Measurements from ENCODE around the gene CALCOCO1. TPM values are rescaled to one million over a fixed set of nuclear protein-coding genes. Genes with fewer than 3 reads are reported as not detected.
A peak's percentile ranks its signal among the peaks of the same experiment; 100 is the strongest.

CALCOCO1 gene, protein sequence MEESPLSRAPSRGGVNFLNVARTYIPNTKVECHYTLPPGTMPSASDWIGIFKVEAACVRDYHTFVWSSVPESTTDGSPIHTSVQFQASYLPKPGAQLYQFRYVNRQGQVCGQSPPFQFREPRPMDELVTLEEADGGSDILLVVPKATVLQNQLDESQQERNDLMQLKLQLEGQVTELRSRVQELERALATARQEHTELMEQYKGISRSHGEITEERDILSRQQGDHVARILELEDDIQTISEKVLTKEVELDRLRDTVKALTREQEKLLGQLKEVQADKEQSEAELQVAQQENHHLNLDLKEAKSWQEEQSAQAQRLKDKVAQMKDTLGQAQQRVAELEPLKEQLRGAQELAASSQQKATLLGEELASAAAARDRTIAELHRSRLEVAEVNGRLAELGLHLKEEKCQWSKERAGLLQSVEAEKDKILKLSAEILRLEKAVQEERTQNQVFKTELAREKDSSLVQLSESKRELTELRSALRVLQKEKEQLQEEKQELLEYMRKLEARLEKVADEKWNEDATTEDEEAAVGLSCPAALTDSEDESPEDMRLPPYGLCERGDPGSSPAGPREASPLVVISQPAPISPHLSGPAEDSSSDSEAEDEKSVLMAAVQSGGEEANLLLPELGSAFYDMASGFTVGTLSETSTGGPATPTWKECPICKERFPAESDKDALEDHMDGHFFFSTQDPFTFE
- polyA plus RNA-seq (2011; rRNA removed) (124 and 128 TPM in 2 replicates), polyA minus RNA-seq (2011; rRNA and poly(A)+ RNA removed) (119 and 123 TPM in 2 replicates)

DNA sequence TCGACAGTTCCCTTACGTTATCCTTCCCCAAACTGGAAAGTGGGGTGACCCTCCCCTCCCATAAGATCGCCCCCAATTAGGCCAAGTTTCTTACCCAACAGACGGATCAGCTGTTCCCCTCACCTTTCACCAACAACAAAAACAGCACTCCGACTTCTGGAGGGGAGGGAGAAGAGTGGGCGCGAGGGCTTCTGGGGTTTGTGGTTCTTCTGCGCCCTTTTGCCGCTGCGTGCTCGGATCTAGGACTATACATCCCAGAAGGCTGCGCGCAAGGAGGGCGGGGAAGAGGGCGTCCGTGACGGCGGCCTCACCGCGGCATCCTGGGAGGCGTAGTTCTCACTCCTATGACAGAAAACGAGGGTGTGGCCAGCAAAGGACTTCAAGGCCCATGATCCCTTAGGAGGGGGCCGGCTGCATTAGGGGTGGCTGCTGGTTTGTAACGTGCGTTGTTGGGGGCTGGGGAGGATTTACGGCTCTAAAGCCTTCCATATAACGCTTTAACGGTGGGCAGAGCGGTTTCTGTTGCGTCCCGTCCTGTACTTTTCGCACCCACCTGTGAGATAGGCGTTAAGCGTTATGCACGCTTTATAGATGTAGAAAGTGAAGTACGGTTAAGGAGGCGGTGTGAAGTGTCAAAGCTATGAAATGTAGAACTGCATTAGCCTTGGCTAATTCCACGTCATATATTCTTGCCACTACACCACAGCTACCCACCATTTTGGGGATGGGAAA is at the start of gene CALCOCO1:
CALCOCO1 (minus strand) TSS at position 143 of the 732 bp plus-strand sequence. CDS start 2,210 bp downstream, outside the sequence.
- Histone ChIP-seq H3K9me3 (ENCODE audit: control insufficient read depth, insufficient read depth, low read length) (no peaks in the 10 kb centered on the region), H3K27me3 (ENCODE audit: control insufficient read depth, insufficient read depth, low read length) (no peaks in the 10 kb centered on the region), H3K4me3 (ENCODE audit: low read depth, low read length) (peak within 1 kb of the TSS; percentile 98), H3K27ac (ENCODE audit: low read depth, low read length) (peak within 1 kb of the TSS; percentile 11)
- peak; percentile 93 for DNase-seq (ENCODE audit: low read depth, low spot score)
- ChIA-PET POLR2A (no interaction called here), CTCF (interaction anchor here (4.1 to 17.3 kb wide), 2 partner anchors 18 to 25 kb away, joined by 18 to 439 read pairs; no protein-coding TSS in a partner anchor)
- TF ChIP-seq, protein P1, sequence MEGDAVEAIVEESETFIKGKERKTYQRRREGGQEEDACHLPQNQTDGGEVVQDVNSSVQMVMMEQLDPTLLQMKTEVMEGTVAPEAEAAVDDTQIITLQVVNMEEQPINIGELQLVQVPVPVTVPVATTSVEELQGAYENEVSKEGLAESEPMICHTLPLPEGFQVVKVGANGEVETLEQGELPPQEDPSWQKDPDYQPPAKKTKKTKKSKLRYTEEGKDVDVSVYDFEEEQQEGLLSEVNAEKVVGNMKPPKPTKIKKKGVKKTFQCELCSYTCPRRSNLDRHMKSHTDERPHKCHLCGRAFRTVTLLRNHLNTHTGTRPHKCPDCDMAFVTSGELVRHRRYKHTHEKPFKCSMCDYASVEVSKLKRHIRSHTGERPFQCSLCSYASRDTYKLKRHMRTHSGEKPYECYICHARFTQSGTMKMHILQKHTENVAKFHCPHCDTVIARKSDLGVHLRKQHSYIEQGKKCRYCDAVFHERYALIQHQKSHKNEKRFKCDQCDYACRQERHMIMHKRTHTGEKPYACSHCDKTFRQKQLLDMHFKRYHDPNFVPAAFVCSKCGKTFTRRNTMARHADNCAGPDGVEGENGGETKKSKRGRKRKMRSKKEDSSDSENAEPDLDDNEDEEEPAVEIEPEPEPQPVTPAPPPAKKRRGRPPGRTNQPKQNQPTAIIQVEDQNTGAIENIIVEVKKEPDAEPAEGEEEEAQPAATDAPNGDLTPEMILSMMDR (IDR thresholded peaks at IDR 0.05; ENCODE audit: low read depth, low read length): no peak

DNA sequence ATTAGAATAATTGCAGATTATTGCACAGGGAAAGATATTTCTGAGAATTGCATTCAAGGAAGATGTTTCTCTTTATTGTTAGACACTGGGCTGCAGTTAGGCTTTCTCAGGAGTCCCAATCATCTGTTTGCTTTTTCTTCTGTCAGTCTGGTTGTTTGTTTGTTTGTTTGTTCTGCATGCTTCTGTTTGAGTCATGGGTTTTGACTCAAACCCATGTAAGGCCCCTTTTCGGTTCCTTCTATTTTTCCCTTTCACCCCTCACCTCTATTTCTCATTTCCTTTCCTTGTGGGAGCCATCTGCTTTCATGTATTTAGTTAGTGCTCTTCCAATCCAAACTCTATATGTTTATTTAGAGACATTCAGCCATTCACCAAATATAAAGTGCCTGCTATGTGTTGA is 49.6 kb upstream of the CALCOCO1 start:
- CTCF ChIA-PET: interaction anchor here (1.9 kb wide), 1 partner anchor 30 kb away, joined by 7 read pairs; no protein-coding TSS in a partner anchor
- TF ChIP-seq, protein P1 (IDR thresholded peaks at IDR 0.05; ENCODE audit: low read depth, low read length): no peak
- H3K9me3 ChIP-seq (ENCODE audit: control insufficient read depth, insufficient read depth, low read length): no peaks in the 10 kb centered on the region
- POLR2A ChIA-PET: no interaction called here
- H3K4me3 ChIP-seq (ENCODE audit: low read depth, low read length): no peak overlapping the region
- no peaks in the 10 kb centered on the region for H3K27me3 ChIP-seq (ENCODE audit: control insufficient read depth, insufficient read depth, low read length)
- no peak for DNase-seq (ENCODE audit: low read depth, low spot score)
- H3K27ac ChIP-seq (ENCODE audit: low read depth, low read length): no peak overlapping the region

DNA sequence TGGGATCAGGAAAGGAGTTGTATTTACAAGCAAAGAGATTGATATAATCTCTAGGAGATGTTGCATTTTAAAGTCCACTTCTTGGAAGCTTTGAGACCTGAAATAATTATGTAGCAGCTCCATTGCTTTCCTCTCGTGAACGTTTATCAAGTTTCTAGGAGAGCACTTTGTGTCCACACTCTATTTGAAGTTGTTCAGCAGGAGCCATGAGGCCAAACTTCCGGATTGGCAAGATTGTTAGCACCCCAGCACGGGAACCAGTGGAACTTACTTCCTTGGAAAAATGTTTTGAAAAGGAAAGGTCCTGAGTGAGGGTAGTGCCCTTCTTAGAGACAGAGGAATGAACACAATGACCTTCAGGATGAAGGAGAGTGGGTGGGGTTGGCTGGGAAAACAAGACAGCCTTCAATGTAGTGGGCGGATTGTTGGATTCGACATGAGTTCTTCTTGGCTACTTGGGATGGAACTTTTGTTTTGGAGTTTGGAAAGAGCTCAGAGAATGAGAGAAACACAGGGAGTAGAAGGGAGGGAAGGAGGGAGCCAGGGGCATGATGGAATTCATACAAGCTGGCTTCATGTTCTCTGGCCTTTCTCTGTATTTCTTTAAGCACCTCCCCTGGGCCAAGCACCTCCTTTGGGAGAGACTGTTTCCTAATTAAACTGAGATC is 48.4 kb upstream of the CALCOCO1 start:
- Histone ChIP-seq H3K27me3 (ENCODE audit: control insufficient read depth, insufficient read depth, low read length) (no peaks in the 10 kb centered on the region), H3K4me3 (ENCODE audit: low read depth, low read length) (no peak overlapping the region), H3K27ac (ENCODE audit: low read depth, low read length) (no peak overlapping the region), H3K9me3 (ENCODE audit: control insufficient read depth, insufficient read depth, low read length) (no peaks in the 10 kb centered on the region)
- ChIA-PET CTCF (interaction anchor here (0.6 kb wide), 1 partner anchor 50 kb away, joined by 3 read pairs; no protein-coding TSS in a partner anchor), POLR2A (no interaction called here)
- DNase-seq (ENCODE audit: low read depth, low spot score): no peak
- TF ChIP-seq, protein P1 (IDR thresholded peaks at IDR 0.05; ENCODE audit: low read depth, low read length): no peak

DNA sequence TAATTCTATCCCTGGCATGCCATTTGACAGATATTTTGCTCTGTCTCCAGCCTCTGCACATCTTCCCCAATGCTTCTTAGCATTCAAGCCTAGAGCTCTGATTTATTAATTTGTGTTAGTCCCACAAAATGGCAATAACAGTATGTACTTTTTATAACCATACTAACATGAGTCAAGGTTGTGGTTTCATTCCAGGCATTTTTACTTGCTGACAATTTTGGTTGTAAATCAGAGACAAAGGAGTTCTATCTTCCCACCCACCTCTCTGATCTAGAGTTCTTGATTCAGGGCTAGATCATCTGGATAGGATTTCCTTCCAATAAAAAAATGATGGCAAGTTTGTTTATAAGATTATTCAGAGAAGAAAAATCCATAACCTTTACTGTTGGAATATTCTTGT is 43.0 kb upstream of the CALCOCO1 start:
- DNase-seq (ENCODE audit: low read depth, low spot score): peak; percentile 84
- Histone ChIP-seq H3K27me3 (ENCODE audit: control insufficient read depth, insufficient read depth, low read length) (no peaks in the 10 kb centered on the region), H3K9me3 (ENCODE audit: control insufficient read depth, insufficient read depth, low read length) (no peaks in the 10 kb centered on the region), H3K4me3 (ENCODE audit: low read depth, low read length) (no peak overlapping the region), H3K27ac (ENCODE audit: low read depth, low read length) (peak overlapping the region; percentile 3)
- TF ChIP-seq, protein P1 (IDR thresholded peaks at IDR 0.05; ENCODE audit: low read depth, low read length): no peak
- ChIA-PET CTCF (interaction anchor here (1.7 to 2.5 kb wide), 2 partner anchors 24 to 437 kb away, joined by 4 to 13 read pairs; no protein-coding TSS in a partner anchor), POLR2A (no interaction called here)
